ENCODE measurements around the gene NTN1.

GRCh38 chr17:9044772-9045463 lies 23.6 kb downstream of the NTN1 start:
- TF ChIP-seq POLR2A (IDR thresholded peaks at IDR 0.05; ENCODE audit: low read depth, low read length) = no peak
- no peak for TF ChIP-seq CTCF (conservative IDR thresholded peaks at IDR 0.05; ENCODE audit: low read depth, low read length)
- TF ChIP-seq MXI1 (IDR thresholded peaks at IDR 0.05; ENCODE audit: borderline replicate concordance, low read depth, low read length) = no peak
